HepG2 (cell line): Measurements from ENCODE around the gene WNT1.

ENCODE experiments used
- CTCF ChIP-seq: sonication (generic); formaldehyde crosslinking; IDR thresholded peaks from 2 replicates; pipeline ENCODE4 v1.5.0; 2020; ENCODE audit warnings: mild to moderate bottlenecking, missing genetic modification reagents, moderate library complexity
- GATA4 ChIP-seq: sonication (generic); IDR thresholded peaks from 2 replicates; pipeline ENCODE4 v1.6.1; 2016; ENCODE audit warnings: antibody characterized with exemption, low read depth, borderline replicate concordance
- GRHL1 ChIP-seq: sonication (generic); formaldehyde crosslinking; conservative IDR thresholded peaks from 2 replicates; pipeline ENCODE4 v1.8.0; 2022; ENCODE audit warnings: missing genetic modification reagents
- MAZ ChIP-seq, 2 experiments: sonication (generic) in 1 of 2; formaldehyde crosslinking in 1 of 2; IDR thresholded peaks; 2 replicates each; pipeline versions ENCODE4 v1.5.0 to v1.6.1; 2012 to 2020; ENCODE audit warnings: low read depth in 2 of 2, mild to moderate bottlenecking in 2 of 2, borderline replicate concordance in 1 of 2, improper control_type of control experiment in 1 of 2, low read length in 1 of 2, missing genetic modification reagents in 1 of 2, moderate library complexity in 1 of 2
- PBX2 ChIP-seq: IDR thresholded peaks from 2 replicates; pipeline ENCODE4 v1.6.1; 2016; ENCODE audit warnings: control low read depth
- SIN3A ChIP-seq: IDR thresholded peaks from 2 replicates; pipeline ENCODE4 v1.6.1; 2011; ENCODE audit warnings: low read depth, mild to moderate bottlenecking, control low read depth, low read length, borderline replicate concordance
- SOX6 ChIP-seq, 2 experiments: fragments of 450-650 bp in 1 of 2; sonication (generic) in 1 of 2; formaldehyde crosslinking in 1 of 2; IDR thresholded peaks; 2 replicates each; pipeline versions ENCODE4 v1.4.0 to v1.6.1; 2017 to 2020; ENCODE audit warnings: antibody characterized with exemption in 1 of 2, mild to moderate bottlenecking in 1 of 2, missing genetic modification reagents in 1 of 2
- ZNF280D ChIP-seq: sonication (generic); formaldehyde crosslinking; IDR thresholded peaks from 2 replicates; pipeline ENCODE4 v1.5.1; 2020; ENCODE audit warnings: mild to moderate bottlenecking, missing genetic modification reagents
- ZNF350 ChIP-seq: sonication (generic); formaldehyde crosslinking; IDR thresholded peaks from 2 replicates; pipeline ENCODE4 v1.4.0; 2020; ENCODE audit warnings: mild to moderate bottlenecking, low read depth, missing genetic modification reagents, borderline replicate concordance
- ZNF709 ChIP-seq: sonication (generic); formaldehyde crosslinking; IDR thresholded peaks from 2 replicates; pipeline ENCODE4 v1.5.0; 2020; ENCODE audit warnings: mild to moderate bottlenecking, missing genetic modification reagents
- ZNF724P ChIP-seq: sonication (generic); formaldehyde crosslinking; IDR thresholded peaks from 2 replicates; pipeline ENCODE4 v1.8.0; 2022; ENCODE audit warnings: missing genetic modification reagents, borderline replicate concordance

GRCh38 chr12:48960834-48961233 is 17.3 kb upstream of the WNT1 start:
- TF ChIP-seq ZNF280D = no peak
- TF ChIP-seq ZNF709 (CRISPR knock-in tag) = no peak
- TF ChIP-seq CTCF (CRISPR knock-in tag) = no peak
- TF ChIP-seq SIN3A = no peak
- no peak for TF ChIP-seq ZNF724P (CRISPR knock-in tag)
- TF ChIP-seq ZNF350 (CRISPR knock-in tag) = no peak
- no peak for TF ChIP-seq PBX2 (CRISPR knock-in tag)
- TF ChIP-seq SOX6 (IDR thresholded peaks at IDR 0.05) = no peak
- no peak for TF ChIP-seq SOX6 (CRISPR knock-in tag; IDR thresholded peaks at IDR 0.05)
- TF ChIP-seq GRHL1 (CRISPR knock-in tag) = no peak
- no peak for TF ChIP-seq GATA4
- TF ChIP-seq MAZ (IDR thresholded peaks at IDR 0.05; ENCODE audit: borderline replicate concordance, low read depth, low read length) = no peak
- TF ChIP-seq MAZ (CRISPR knock-in tag; IDR thresholded peaks at IDR 0.05; ENCODE audit: low read depth) = no peak
